Measurements from ENCODE around the gene ASCL3.
"Not testable (repeated sequence)": the region's sequence is repeated elsewhere in the genome, so short reads cannot be mapped to it uniquely, and the experiment has no call there.

Gene ASCL3, protein sequence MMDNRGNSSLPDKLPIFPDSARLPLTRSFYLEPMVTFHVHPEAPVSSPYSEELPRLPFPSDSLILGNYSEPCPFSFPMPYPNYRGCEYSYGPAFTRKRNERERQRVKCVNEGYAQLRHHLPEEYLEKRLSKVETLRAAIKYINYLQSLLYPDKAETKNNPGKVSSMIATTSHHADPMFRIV

DNA sequence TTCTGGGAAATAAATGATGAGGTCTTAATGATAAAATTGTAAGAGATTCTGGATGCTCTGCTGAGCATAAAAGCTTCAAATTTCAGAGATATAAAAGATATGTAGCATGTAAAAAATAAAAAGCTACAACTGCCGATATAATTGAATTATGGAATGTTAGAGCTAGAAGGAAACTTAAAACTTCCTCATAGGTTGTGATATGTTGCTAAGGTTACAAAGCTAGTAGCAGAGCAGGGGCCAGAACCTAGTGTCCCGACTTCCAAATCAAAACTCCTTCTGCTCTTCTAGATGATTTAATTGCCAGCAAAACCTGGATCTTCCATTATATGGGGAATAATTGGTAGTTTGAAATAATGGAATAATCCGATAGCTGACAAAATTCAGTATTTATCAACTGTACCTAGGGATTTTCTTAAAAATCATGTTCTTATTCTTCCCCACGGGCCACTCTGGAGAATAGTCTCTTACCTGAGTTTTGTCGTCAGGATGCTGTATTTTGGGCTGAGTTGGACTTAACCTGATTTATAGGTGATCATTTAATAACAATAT, at the start of gene ASCL3:
TSS of gene ASCL3 (minus strand) at position 499 of the 549 bp plus-strand sequence. CDS start 4,855 bp downstream, outside the sequence.
- no peak for DNase-seq

DNA sequence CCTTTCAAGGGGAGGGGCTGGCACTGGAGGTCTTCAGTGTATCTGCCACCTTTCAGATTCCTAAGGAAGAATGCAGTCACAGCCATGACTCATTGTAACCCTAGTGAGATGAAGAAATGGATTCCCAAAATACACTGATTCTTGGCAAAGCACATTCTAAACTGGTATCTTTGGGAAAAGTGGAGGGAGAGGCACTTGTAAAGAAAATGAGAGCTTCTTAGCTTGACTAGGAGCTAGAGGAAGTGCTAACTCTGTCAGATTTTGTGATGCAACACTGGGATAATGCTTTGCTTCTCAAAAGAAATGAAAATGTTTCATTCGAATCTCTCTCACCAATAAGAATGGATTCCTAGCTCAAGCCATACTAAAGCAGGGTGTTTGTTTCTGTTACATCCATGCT, 46.6 kb upstream of the ASCL3 start:
- DNase-seq: no peak

DNA sequence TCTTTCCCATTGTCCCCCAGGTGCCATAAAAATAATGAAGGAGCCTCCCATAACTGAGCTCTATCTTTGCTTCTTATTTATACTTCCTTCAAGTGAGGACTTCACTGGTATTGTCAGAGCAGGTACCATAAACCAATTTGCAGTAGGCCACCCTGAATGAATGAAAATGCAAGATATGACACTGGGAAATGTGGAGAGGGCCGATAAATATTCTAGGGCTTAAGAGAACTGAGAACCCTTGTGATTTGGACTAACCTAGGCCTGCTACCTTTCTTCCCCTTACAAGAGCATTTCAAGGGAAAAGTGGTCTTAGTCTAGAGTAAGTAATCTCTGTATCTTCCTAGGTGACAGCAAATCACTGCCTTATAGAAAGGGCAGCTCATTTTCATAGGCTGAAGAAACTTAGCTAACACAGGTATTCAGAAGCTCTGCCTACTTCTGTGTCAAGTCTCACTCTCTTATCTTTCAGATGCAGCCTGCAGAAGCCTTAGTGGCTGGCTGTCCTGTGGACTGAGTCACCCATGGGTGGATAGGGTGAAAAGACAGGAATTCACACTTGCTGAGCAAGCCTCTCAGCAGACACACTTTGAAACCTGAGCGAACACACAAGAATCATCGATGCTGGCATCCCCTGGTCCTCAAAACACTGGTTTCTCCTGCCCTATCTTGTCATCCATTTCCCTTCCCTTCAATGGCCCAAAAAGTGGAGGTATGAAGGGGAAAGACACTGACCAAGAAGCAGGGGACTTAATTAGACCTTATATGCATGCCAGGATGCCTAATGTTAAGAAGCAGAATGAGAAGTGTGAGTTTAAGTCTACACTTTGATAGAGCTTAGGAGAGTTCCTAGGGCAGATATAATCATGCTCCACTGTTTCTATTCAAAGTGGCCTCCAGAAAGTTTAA, 45.8 kb upstream of the ASCL3 start:
- no peak for DNase-seq

DNA sequence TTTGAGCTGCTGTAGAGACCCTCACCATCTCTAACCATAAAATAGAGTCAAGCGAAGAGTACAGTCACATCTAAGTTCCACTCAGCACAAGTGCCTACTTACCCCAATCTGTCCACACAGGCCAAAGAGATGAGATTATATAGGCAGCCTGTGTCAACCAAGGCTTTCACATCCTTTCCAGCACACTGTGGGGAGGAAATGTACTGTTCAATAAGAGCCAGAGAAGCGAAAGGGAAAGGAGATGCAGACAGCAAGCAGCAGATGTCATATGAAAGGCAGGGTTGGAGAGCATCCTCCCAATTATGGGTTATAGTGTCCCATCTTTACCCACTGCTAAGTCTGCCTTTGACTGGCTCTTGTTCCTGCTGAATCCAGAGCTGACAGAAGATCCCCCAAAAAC, 44.6 kb upstream of the ASCL3 start:
- no peak for DNase-seq

DNA sequence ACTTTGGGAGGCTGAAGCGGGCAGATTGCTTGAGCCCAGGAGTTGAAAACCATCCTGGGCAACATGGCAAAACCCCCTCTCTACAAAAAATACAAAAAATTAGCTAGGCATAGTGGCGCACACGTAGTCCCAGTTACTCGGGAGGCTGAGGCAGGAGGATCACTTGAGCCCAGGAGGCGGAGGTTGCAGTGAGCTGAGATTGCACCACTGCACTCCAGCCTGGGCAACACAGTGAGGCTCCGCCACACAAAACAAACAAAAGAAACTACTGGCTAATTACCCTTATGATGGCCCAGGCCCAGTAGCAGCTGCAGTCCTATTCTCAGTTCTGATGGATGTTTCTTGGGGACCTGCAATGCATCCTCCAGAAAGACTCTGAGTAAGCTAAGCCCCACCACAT, 44.0 kb upstream of the ASCL3 start:
- DNase-seq: not testable (repeated sequence)

DNA sequence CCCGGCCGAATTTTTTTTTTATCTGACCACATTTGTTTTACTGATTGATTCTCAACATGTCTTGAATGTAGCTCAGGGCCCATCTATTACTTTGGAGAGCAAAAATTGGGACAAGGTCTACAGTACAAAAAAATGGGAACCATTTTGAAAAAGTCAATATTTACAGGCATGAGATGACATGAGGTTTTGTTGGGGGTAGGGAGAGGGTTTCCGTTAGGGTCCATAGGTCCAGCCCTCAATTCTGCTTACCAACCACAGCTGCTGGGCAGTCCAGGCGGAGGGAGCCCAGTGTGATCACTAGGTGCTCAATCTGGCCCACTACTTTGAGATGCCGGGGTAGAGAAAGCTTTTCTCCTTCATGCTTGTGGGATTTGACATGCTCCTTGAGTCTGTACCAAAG, 42.6 kb upstream of the ASCL3 start:
- no peak for DNase-seq

DNA sequence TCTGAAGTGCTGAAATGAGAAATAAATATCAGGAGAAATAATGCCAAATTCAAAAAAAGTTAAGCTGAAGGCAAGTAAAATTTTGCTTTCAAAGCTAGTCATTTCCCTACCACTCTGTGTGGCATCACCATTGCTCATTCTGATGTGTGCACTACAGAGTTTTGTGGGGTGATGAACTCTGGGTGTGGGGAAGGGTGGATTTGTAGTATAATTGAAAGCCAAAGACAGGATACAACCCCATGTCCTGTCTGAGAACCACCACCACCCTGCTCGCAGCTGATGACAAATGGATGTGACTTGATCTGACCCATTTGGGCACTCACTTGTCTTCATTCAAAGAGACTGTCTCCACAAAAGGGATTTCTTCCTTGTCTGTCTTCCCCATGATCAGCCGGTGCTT, 40.7 kb upstream of the ASCL3 start:
- no peak for DNase-seq

DNA sequence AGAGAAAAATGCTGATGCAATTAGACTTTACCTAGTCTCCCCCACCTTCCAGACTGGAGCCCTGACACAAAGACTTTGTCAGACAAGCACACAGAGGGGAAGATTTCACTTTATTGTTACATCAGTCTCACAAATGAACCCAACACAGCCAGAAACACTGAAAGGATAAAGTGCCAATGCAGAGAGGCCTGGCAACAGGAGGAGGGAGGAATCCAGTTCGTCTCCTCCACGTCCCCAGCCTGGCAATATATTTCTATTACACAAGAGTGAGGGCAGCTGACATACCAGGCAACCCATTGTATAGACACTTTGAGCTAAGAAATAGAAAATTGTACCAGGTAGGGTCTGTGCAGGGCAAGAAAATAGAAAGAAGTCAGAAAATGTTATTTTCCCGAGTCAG, 37.7 kb upstream of the ASCL3 start:
- no peak for DNase-seq

DNA sequence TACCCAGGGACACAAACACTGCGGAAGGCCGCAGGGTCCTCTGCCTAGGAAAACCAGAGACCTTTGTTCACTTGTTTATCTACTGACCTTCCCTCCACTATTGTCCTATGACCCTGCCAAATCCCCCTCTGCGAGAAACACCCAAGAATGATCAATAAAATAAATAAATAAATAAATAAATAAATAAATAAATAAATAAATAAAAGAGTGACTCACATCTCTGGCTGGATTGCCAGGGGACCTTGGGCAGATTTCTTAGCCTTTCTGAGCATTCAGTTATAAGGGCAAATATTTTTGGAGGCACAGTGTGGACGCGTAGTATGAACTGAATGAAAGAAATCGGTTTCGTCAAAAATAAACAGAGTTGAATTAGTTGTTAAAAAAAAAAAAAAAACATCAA, 36.5 kb upstream of the ASCL3 start:
- not testable (repeated sequence) for DNase-seq

DNA sequence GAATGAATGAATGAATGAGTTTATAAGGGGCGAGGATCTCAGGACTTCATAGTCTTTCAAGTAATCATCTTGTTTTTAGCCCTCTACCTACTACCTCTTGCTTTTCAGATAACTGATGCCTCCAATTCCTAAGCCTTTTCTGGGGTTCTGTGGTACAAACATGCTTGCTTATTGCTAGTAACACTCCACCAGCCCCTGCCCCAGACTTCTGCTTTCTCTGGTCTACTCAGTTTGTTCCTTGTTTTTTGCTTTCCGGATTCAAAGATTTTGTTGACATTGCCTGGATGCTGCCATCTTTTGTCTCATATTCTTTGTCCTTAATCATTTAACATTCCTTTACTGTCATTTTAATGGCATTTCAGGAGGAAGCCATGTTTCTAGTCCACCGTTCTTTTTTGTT, 30.3 kb upstream of the ASCL3 start:
- DNase-seq: no peak

DNA sequence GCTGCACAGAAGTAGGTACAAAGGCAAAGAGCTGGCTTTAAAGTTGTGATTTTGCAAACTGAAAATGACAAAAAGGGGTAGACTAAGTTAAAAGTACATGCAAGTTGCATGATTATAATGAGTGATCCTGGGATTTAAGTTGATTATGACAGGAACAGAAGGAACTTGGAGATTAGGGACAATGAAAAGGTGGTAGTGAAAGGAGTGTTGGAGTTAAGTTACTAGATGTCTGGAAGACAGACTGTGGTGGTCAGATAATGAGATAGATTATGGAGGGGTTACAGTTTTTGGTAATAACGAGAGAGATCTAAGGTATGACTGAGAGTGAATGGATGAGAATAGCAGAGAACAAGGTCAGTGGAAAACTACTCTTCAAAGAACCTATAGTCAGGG, 29.1 kb upstream of the ASCL3 start:
- no peak for DNase-seq

DNA sequence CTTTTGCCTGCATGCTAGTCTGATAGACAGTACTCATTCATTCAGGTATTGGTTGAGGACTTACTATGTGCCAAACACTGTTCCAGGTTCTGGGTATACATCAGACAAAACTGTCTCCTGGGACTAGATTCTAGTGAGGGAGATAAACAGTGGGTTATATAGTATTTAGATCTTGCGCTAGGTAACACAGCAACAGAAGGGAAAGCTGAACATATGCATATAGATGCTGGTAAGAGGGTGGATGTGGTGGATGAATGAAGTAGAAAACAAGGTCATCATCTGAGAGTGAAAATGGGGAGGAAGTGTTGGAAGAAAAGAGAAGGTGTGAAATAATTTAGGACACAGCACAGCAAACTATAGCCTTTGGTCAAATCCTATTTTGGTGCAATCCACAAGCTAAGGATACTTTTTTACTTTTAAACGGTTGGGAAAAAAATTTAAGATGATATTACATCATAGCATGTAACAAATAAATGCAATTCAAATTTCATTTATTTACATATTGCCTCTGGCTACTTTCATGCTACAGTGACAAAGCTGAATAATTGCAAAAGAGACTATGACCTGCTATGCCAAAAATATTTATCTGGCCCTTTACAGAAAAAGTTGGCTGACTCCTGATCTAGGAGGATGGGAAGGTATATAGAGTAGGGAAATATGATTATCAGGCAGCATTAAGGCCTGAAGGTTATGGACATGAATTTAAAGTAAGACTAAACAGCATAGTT, 28.5 kb upstream of the ASCL3 start:
- no peak for DNase-seq

DNA sequence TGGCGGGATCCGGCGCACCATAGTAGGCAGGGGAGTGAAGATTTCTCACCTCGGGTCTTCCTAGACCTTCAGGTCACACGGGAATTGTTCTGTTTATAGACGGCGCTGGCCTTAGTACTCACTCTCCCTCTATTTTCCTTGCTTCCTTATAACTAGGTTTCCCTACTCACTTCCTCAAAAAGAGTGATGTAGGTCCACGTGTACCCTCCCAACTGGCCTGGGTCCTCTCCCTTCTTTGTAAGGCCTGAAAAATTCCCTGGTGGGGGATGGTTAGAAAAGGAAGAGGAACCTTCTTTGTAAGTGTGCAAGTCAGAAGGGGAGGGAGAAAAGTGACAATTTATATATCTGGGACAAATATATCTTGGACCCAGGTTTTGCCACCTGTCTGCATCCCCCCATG, 24.4 kb upstream of the ASCL3 start:
- DNase-seq: no peak

DNA sequence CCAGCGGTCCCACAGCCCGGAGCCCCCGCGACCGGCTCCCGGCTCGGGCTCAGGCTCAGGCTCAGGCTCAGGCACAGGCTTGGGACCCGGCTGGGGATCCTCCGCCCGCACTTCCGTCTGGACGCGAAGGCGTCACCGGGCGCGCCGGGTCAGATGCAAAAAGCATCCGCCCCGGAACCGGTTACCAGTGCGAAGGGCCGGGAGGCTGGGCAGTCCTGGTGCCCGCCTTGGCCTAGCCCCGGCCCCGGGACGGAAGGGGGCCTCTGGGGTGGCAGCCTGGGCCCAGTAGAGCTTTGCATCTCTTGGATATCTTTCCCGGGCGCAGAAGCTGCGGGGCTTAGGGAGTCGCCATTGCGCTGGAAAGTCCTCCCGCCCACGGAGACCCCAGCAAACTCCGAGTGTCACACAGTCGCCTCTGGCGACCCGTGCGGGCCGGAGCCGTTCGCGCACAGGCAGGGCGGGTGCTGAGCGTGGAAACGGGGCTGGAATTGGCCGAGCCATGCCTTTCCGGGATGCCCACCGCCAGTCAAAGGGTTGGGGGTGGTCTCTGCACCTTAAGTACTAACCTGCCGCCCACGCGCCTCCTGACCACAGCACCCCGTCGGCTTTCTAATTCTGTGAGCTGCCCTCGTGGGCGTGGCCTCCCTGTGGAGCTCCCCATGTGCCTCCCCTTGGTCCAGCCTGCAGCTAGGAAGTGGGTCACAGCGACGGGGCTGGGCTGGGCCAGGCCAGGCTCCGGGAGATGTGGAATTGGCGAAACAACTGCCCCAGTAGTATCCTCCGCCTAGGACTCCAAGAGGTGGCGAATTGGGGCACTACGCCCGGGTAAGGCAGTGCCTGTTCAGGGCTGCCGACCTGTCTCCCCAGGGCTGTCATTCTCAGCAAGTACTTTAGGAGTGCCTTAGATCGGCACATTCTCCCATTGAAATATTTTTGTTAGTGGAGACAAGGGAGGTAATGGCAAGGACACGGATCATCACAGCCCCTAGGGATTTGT, 21.8 kb upstream of the ASCL3 start, which contains the start of gene TMEM9B:
TSS of gene TMEM9B (minus strand) at position 119 of the 997 bp plus-strand sequence. CDS start 129 bp downstream, outside the sequence.
- DNase-seq: peak; percentile 85

DNA sequence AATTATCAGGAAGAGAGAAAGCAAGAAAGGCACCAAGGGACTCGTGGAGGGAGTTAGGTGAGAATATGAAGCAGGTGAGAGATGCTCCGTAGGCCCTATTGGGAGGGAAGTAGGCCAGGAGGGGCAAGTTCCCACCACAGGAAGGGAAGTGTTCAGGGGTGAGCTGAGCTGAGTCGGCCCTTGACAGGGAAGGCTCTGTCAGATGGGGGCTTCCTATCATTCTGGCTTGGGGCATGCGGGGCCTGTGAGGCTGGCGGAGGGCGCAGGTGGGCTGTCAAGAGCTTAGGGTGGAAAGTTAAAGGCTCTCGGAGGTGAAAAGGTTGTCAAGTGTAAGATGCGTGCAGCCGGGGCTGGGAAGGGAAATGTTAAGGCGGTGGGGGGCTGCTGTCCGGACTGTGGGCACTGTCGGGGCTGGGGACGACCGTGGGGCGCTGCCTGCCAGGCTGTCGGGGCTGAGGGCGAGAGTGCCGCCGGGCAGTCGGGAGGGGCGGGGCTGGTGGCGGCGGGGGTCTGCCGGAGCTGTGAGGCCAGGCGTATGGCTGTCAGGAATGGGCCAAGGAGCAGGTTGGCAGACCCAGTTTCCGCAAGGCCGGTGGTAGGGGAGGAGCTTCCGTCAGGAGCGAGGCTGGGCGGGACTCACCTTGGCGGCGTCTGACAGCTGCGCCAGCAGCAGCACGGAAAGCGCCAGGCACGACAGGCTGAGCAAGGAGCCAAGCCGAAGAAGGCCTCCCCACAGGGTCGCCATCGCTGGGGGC, 20.9 kb upstream of the ASCL3 start:
- peak; percentile 83 for DNase-seq

DNA sequence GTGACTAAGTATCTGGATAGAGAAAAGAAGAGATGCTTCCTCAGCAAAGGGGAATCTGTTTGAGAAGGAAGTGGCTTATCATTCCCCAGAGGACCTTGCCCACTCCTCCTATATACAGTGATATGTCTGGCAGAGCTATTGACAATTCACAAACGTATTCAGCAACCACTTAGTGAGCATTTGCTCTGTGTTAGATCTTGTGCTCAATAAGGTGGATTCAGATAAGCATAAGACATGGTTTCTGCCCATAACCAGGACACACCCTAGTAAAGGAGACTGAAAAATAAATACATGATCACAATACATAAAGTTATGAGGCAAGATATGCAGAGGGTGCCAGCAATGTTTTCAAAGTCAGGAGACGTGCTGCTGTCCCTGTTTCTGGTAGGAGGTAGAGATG, 20.0 kb upstream of the ASCL3 start:
- no peak for DNase-seq

DNA sequence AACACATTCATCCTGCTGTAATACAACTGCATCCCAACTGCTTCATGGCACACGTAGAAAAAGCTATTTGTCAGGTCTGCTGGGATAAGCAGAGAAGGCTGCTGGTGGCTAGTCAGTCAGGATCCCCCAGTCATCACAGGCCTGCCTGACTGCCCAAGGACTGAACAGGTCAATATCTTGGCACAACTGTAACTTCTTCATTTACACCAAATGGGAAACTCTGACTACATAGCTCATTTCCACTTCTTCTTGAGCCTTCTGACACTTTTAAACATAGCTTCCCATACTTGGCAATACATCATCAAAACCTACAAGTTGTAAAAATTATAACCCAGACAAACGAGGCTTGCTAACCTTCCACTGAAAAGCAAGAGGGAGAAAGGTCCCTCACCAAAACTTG, 18.6 kb upstream of the ASCL3 start:
- DNase-seq: no peak

DNA sequence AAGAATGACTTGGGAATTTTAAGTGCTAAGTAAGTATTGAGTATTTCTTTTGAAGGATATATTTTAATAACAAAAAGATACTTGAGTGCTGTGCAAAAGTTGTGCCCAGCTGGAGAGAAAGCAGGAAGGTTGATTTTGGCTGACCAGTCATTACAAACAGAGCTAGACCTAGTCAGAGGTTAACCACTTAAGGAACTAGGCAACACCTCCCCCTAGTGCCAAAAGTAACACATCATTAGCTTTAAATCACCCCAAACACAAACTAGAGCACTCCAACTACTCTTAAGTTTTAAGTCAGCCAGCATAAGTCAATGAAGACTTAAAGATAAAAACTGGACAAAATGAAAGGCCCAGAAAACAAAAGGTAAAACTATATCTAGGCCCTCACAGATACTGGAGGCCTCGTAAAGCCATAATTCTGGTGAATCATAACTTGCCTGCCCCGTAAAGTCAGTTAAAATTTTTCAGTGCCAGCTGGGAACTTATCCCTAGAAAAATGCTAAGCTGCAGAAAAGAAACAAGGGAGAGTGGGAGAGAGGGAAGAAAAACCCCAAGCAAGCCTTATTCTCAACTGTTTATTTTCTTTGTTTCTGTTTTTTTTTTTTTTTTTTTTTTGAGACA, 16.8 kb upstream of the ASCL3 start:
- DNase-seq: no peak

DNA sequence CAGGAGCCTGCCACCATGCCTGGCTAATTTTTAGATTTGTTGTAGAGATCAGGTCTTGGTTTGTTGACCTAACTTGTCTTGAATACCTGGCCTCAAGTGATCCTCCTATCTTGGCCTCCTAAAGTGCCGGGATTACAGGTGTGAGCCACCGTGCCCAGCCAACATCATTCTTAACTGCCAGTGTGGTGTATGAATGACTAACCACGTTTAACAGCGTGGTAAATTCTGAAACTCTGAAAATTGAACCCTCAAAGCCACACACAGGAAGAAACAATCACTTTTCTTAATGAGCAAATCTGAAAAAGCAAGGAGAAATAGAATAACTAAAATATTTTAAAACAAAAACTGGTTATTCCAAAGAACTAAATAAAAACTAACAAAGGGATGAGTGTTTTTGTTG, 14.0 kb upstream of the ASCL3 start:
- no peak for DNase-seq

DNA sequence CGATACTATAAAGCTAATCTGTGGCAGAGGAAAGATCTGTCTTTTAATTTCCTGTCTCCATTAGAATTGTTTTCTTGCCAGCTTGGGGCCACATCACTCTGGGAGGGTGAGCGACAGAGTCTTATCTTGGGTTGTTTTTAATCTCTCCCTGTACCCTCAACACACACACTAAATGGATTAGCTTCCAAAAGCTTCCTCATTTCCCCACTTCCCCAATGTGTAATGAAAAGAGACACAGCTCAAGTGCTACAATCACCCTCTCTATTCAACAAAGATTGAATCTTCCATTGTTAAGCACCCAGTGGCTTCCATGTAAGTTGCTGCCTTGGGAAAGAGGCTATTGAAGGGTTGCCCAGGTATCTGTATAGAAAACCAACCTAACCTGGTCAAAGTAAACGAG, 6.1 kb upstream of the ASCL3 start:
- no peak for DNase-seq
